Esophagus muscularis mucosa (tissue), 3 donors: ENCODE results near the gene CFAP99.

Experiments used
- POLR2A ChIP-seq: fragments of 450-650 bp; IDR thresholded peaks from one replicate; pipeline ENCODE4 v1.6.1; 2017; ENCODE audit warnings: antibody characterized with exemption, moderate library complexity, mild to moderate bottlenecking, low read depth
- POLR2AphosphoS5 ChIP-seq, 2 donors: sonication (generic); formaldehyde crosslinking; IDR thresholded peaks; one replicate each; pipeline ENCODE4 v1.6.1; 2017; ENCODE audit warnings: antibody characterized with exemption in 2 of 2
- TF ChIP-seq, protein P1 (sequence below), 3 experiments: fragments of 200-600 bp in 2 of 3; fragments of 450-650 bp in 1 of 3; sonication (generic) in 2 of 3; IDR thresholded peaks; one replicate each; pipeline ENCODE4 v1.5.1; 2017 to 2019; ENCODE audit warnings: antibody characterized with exemption in 3 of 3, mild to moderate bottlenecking in 2 of 3, moderate library complexity in 1 of 3

DNA sequence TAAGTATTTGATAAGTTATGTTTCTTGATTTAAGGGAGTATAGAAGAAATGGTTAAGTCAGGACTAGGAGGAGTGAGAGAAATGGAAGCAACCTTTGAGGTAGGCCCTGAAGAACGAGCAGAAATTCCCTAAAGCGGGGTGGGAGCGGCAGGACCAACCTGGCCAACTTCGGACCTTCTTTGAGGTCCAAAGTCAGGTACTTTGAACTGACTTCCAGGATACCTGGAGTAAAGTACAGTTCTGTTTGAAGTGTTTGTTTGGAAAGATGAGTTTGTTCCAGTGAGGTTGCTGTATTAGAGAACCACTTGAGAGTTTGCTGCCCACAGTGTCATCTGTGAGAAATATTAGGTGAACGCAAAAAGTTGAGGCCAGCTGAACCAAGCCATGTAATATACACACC lies 61.9 kb downstream of the CFAP99 start:
- TF ChIP-seq, protein P1, sequence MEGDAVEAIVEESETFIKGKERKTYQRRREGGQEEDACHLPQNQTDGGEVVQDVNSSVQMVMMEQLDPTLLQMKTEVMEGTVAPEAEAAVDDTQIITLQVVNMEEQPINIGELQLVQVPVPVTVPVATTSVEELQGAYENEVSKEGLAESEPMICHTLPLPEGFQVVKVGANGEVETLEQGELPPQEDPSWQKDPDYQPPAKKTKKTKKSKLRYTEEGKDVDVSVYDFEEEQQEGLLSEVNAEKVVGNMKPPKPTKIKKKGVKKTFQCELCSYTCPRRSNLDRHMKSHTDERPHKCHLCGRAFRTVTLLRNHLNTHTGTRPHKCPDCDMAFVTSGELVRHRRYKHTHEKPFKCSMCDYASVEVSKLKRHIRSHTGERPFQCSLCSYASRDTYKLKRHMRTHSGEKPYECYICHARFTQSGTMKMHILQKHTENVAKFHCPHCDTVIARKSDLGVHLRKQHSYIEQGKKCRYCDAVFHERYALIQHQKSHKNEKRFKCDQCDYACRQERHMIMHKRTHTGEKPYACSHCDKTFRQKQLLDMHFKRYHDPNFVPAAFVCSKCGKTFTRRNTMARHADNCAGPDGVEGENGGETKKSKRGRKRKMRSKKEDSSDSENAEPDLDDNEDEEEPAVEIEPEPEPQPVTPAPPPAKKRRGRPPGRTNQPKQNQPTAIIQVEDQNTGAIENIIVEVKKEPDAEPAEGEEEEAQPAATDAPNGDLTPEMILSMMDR (IDR thresholded peaks at IDR 0.05): no peak
- TF ChIP-seq POLR2AphosphoS5 (IDR thresholded peaks at IDR 0.05) (no peak), POLR2A (no peak)
